H1 (cell line): ENCODE data around the gene RNF224. TPM values are rescaled to one million over a fixed set of nuclear protein-coding genes. Genes with fewer than 3 reads are reported as not detected.

Experiments used
- BCL11A ChIP-seq, 2 experiments: IDR thresholded peaks; one replicate each; pipeline ENCODE4 v1.6.1; 2011; ENCODE audit warnings: low read depth in 2 of 2, low read length in 2 of 2, mild to moderate bottlenecking in 2 of 2
- BRCA1 ChIP-seq: IDR thresholded peaks from 2 replicates; pipeline ENCODE4 v1.6.1; 2012; ENCODE audit warnings: low read depth, low read length, improper control_type of control experiment
- KDM1A ChIP-seq: fragments of 200-600, 300-600 bp; sonication (generic); IDR thresholded peaks from 2 replicates; pipeline ENCODE4 v1.7.1; 2016; ENCODE audit warnings: mild to moderate bottlenecking, low read length, borderline replicate concordance
- MAFK ChIP-seq: IDR thresholded peaks from 2 replicates; pipeline ENCODE4 v1.6.1; 2012; ENCODE audit warnings: low read depth, mild to moderate bottlenecking, improper control_type of control experiment, low read length
- RAD21 ChIP-seq, 2 experiments: IDR thresholded peaks in 1 of 2; conservative IDR thresholded peaks in 1 of 2; 2 replicates each; pipeline ENCODE4 v1.6.1; 2011; ENCODE audit warnings: low read depth in 2 of 2, low read length in 2 of 2, improper control_type of control experiment in 1 of 2, inconsistent platforms in 1 of 2, mild to moderate bottlenecking in 1 of 2, moderate library complexity in 1 of 2
- SIRT6 ChIP-seq: IDR thresholded peaks from one replicate; pipeline ENCODE4 v1.7.1; 2012; ENCODE audit warnings: low read length, inconsistent platforms
- SP1 ChIP-seq: IDR thresholded peaks from 2 replicates; pipeline ENCODE4 v1.6.1; 2011; ENCODE audit warnings: low read depth, low read length
- TEAD4 ChIP-seq: IDR thresholded peaks from 2 replicates; pipeline ENCODE4 v1.6.1; 2012; ENCODE audit warnings: low read depth, low read length, inconsistent platforms, mixed read lengths
- polyA plus RNA-seq, 7 experiments: library from polyadenylated mRNA; depleted of rRNA in 3 of 7; stranded (reverse) in 5 of 7; unstranded in 2 of 7; fragments of >200 nt in 5 of 7; fragments of 200-250 nt in 2 of 7; gene quantifications; 1 replicate in 5 of 7; 2 replicates in 1 of 7; 4 replicates in 1 of 7; pipeline versions ENCODE4 v1.2.1 to v1.2.3, GENCODE V29; 2011 to 2013; ENCODE audit warnings: missing spikeins in 2 of 7, mixed read lengths in 2 of 7
- total RNA-seq: library from RNA; stranded (reverse); fragmentation: NEBNext Ultra II Directional; extraction: Animal tissue kit (Norgen Biotek cat#: 25700); gene quantifications from 2 replicates; pipeline ENCODE4 v1.2.1, GENCODE V29; 2021
- TF ChIP-seq, protein P1 (sequence below), 3 experiments: IDR thresholded peaks; 1 replicate in 2 of 3; 2 replicates in 1 of 3; pipeline versions ENCODE4 v1.5.1 to v1.6.1; 2011; ENCODE audit warnings: low read length in 3 of 3, mild to moderate bottlenecking in 3 of 3, inconsistent platforms in 2 of 3, low read depth in 1 of 3, moderate library complexity in 1 of 3; ENCODE audit not compliant: insufficient read depth in 1 of 3; ENCODE audit errors: control extremely low read depth in 1 of 3

RNF224 gene
- total and polyA plus RNA-seq, 2 of the 8 experiments (the other 6 are each of a cell fraction or from before 2014, with no cell fraction given): 0.24 TPM; not detected in 1

DNA sequence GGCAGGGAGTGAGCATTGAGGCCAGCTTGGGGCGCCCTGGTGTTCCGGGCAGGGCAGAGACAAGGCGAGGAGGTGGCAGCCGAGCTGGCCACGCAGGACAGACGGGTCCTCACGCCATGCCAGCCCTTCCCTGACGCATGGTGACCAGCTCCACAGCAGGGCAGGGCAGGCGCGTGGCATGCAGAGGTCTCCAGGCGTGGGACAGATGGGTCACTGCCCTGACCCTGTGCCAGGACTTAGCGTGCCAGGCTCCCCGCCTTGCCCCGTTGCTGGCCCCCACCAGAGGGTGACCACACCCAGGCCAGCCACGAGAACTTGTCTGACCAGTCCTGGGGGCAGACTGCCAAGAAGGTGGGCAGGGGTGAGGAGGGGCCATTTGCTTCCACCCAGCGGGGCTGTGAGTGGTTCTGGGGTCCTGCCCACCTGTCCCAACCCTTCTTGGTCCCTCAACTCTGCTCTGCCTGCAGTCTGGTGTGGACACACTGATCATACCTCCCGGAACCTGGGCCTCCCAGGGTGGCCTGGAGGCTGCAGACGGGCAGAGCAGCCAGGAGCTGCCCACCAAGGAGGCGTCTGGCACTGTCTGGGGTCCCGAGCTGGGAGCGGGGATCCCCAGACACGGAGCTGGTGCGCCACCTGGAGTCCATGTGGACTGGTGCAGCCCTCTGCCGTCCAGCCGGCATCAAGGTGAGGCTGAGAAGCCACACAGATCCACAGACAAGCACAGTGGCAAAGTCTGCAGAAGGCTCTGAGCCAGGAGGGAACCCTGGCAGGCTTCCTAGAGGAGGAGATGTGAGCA is at the start of gene RNF224 (continued):
- TF ChIP-seq MAFK (no peak), SIRT6 (no peak), TEAD4 (no peak), KDM1A (peak; percentile 84; the same call in 1 of the 2 replicates), SP1 (no peak), RAD21 (IDR thresholded peaks at IDR 0.05 in 1 of 2, conservative IDR thresholded peaks at IDR 0.05 in 1 of 2; ENCODE audit: low read depth in 2 of 2, low read length in 2 of 2) (peak; percentile 91 to 95), BRCA1 (no peak), BCL11A (IDR thresholded peaks at IDR 0.05; ENCODE audit: low read depth in 2 of 2, low read length in 2 of 2) (no peak)
- TF ChIP-seq, protein P1, sequence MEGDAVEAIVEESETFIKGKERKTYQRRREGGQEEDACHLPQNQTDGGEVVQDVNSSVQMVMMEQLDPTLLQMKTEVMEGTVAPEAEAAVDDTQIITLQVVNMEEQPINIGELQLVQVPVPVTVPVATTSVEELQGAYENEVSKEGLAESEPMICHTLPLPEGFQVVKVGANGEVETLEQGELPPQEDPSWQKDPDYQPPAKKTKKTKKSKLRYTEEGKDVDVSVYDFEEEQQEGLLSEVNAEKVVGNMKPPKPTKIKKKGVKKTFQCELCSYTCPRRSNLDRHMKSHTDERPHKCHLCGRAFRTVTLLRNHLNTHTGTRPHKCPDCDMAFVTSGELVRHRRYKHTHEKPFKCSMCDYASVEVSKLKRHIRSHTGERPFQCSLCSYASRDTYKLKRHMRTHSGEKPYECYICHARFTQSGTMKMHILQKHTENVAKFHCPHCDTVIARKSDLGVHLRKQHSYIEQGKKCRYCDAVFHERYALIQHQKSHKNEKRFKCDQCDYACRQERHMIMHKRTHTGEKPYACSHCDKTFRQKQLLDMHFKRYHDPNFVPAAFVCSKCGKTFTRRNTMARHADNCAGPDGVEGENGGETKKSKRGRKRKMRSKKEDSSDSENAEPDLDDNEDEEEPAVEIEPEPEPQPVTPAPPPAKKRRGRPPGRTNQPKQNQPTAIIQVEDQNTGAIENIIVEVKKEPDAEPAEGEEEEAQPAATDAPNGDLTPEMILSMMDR (IDR thresholded peaks at IDR 0.05; ENCODE audit: control extremely low read depth in 1 of 3, insufficient read depth in 1 of 3, low read depth in 1 of 3, low read length in 3 of 3): peak in 2 of 3 experiments; percentile 96 to 97; a peak in 3 of 4 replicates
